ENCODE results near the gene UTS2R. TPM values are rescaled to one million over a fixed set of nuclear protein-coding genes. Genes with fewer than 3 reads are reported as not detected.

UTS2R gene
- total and polyA plus RNA-seq, 2 of the 4 experiments (the other 2 are of a cell fraction), result not detected

GRCh38 chr17:82400206-82400605 lies 28.6 kb downstream of the UTS2R start:
- Histone ChIP-seq H3K27ac (ENCODE audit: insufficient read depth, low read length) (no peak overlapping the region), H4K8ac (ENCODE audit: low read depth in 2 of 2, low read length in 2 of 2) (no peak overlapping the region), H3K9me3 (ENCODE audit: control insufficient read depth, insufficient read depth, low read length) (no peaks in the 10 kb centered on the region), H3K56ac (ENCODE audit: extremely low read depth, insufficient read depth, low read length) (no peak overlapping the region), H3K4me3 (ENCODE audit: insufficient read depth, low read depth, low read length) (no peak overlapping the region), H3K27me3 (ENCODE audit: control insufficient read depth, insufficient read depth, low read length) (no peaks in the 10 kb centered on the region), H3K36me3 (ENCODE audit: control insufficient read depth, insufficient read depth, low read length) (peaks cover 6% of the 10 kb centered on the region; the same call in 1 of the 2 replicates), H2BK120ac (ENCODE audit: low read depth, low read length) (no peak overlapping the region), H2BK5ac (ENCODE audit: low read depth, low read length, poor library complexity, severe bottlenecking) (no peak overlapping the region), H3K9ac (ENCODE audit: low read depth, low read length) (no peak overlapping the region), H3K4ac (ENCODE audit: low read depth, low read length) (no peak overlapping the region), H3K79me1 (ENCODE audit: low read depth in 1 of 2, low read length in 2 of 2) (no peaks in the 10 kb centered on the region), H3K9me1 (ENCODE audit: insufficient read depth, low read length) (no peaks in the 10 kb centered on the region), H2AFZ (replicated peaks; ENCODE audit: low read length, poor library complexity) (no peak overlapping the region), H2AK9ac (replicated peaks; ENCODE audit: low read depth, low read length, poor library complexity) (no peak overlapping the region), H4K91ac (ENCODE audit: insufficient read depth, low read depth, low read length) (no peak overlapping the region), H3K4me1 (ENCODE audit: control insufficient read depth, insufficient read depth, low read length) (peaks cover 12% of the 10 kb centered on the region), H2BK15ac (ENCODE audit: low read depth, low read length) (no peak overlapping the region), H3K14ac (replicated peaks; ENCODE audit: low read depth, low read length) (no peak overlapping the region), H3K18ac (ENCODE audit: low read depth, low read length) (no peak overlapping the region), H4K20me1 (ENCODE audit: insufficient read depth, low read length) (peaks cover 7% of the 10 kb centered on the region), H3K4me2 (ENCODE audit: low read depth, low read length) (no peak overlapping the region), H4K5ac (ENCODE audit: low read depth, low read length) (no peak overlapping the region), H3K23ac (ENCODE audit: low read depth, low read length) (no peak overlapping the region), H2BK20ac (ENCODE audit: low read depth, low read length) (no peak overlapping the region), H2AK5ac (ENCODE audit: low read depth, low read length) (no peak overlapping the region)
- ChIA-PET CTCF (no interaction called here), POLR2A (ENCODE audit: unreplicated experiment) (interaction anchor here (0.6 kb wide), 1 partner anchor 39 kb away, joined by 5 read pairs; no protein-coding TSS in a partner anchor)
- DNase-seq (peak; percentile 5), ATAC-seq (ENCODE audit: low read depth) (no peak)
- TF ChIP-seq BHLHE40 (IDR thresholded peaks at IDR 0.05; ENCODE audit: low read depth, low read length) (no peak), ELK1 (IDR thresholded peaks at IDR 0.05; ENCODE audit: borderline replicate concordance, low read depth, low read length) (no peak), RAD21 (IDR thresholded peaks at IDR 0.05; ENCODE audit: low read length) (no peak), USF2 (IDR thresholded peaks at IDR 0.05; ENCODE audit: low read depth, low read length) (no peak), RFX5 (IDR thresholded peaks at IDR 0.05; ENCODE audit: low read depth, low read length) (no peak), NFE2L2 (IDR thresholded peaks at IDR 0.05; ENCODE audit: low read depth, low read length) (no peak), MXI1 (IDR thresholded peaks at IDR 0.05; ENCODE audit: borderline replicate concordance, low read depth, low read length) (no peak), MAZ (IDR thresholded peaks at IDR 0.05; ENCODE audit: borderline replicate concordance, low read depth, low read length) (no peak), SMC3 (IDR thresholded peaks at IDR 0.05; ENCODE audit: low read depth, low read length) (no peak), POLR2A (IDR thresholded peaks at IDR 0.05; ENCODE audit: low read depth, low read length) (no peak), CEBPB (IDR thresholded peaks at IDR 0.05; ENCODE audit: low read depth, low read length) (no peak), MAFK (IDR thresholded peaks at IDR 0.05; ENCODE audit: low read depth, low read length) (no peak), FOS (IDR thresholded peaks at IDR 0.05; ENCODE audit: low read depth, low read length) (no peak), CHD1 (IDR thresholded peaks at IDR 0.05; ENCODE audit: low read depth, low read length) (no peak), RCOR1 (IDR thresholded peaks at IDR 0.05; ENCODE audit: insufficient replicate concordance, low read length) (no peak)
- TF ChIP-seq, protein P1, sequence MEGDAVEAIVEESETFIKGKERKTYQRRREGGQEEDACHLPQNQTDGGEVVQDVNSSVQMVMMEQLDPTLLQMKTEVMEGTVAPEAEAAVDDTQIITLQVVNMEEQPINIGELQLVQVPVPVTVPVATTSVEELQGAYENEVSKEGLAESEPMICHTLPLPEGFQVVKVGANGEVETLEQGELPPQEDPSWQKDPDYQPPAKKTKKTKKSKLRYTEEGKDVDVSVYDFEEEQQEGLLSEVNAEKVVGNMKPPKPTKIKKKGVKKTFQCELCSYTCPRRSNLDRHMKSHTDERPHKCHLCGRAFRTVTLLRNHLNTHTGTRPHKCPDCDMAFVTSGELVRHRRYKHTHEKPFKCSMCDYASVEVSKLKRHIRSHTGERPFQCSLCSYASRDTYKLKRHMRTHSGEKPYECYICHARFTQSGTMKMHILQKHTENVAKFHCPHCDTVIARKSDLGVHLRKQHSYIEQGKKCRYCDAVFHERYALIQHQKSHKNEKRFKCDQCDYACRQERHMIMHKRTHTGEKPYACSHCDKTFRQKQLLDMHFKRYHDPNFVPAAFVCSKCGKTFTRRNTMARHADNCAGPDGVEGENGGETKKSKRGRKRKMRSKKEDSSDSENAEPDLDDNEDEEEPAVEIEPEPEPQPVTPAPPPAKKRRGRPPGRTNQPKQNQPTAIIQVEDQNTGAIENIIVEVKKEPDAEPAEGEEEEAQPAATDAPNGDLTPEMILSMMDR (conservative IDR thresholded peaks at IDR 0.05; ENCODE audit: low read depth, low read length), result no peak
- WGBS, 2 experiments (ENCODE audit: extremely low coverage in 2 of 2, insufficient read length in 1 of 2), result 78% methylated on average over 4 of the region's 7 CpGs; no CpG with 5 or more reads in 1 of the 2 experiments
- dilution Hi-C loops (cut with HindIII; ENCODE audit: low sequenced_read_pairs, unreplicated experiment) (no loop called here), intact Hi-C loops (cut with micrococcal nuclease) (no loop called here), in situ Hi-C loops (cut with MboI; ENCODE audit: low sequenced_read_pairs) (no loop called here)
- no TSS peak for BruUV-seq (replicated peaks)

Measured in IMR-90 (cell line).